NCI-H2227 (cell line): ENCODE data around the gene PLCD3.

Source experiments
- DNase-seq: peaks from one replicate; lab custom pipeline; 2025; ENCODE audit not compliant: unreplicated experiment; lab: John Stamatoyannopoulos, UW

PLCD3 gene

DNA sequence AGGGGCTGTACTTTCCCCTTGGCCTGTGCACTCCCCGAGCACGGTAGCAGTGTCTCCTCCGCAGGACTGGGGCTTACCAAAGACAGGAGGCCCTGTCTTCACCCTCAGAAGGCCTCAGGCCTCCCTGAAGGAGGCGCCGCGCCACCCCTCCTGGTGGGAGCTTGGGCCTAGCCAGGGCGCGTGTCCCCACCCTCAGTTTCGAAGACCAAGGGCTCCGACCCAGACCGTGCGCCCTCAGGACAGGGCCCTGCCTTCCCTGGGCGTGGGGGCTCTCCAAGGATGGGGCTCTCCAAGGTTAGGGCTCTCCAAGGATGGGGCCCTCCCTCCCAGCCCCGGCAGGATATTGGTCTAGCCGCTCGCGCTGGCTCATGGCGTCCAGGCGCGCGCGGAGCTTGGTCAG is 11.8 kb downstream of the PLCD3 start:
- no peak for DNase-seq

DNA sequence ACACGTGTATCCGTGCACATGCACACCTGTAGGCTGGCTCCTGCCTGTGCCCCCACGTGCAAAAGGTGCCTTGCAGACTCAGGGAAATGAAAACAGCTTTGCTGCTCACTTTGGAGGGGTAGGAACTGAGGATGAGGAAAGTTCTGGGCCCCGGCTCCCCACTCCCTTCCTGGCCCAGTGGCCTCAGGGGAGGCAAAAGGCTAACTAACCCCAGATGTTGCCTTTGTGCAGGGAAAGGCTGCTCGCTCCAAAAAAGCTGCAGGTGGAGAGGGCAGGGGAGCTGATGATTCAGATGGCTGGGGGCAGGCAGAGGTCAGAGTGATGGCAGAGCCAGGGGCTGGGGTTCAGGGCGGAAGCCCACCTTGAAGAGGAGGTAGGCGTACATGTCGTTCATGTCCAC is 12.4 kb downstream of the PLCD3 start:
- no peak for DNase-seq

DNA sequence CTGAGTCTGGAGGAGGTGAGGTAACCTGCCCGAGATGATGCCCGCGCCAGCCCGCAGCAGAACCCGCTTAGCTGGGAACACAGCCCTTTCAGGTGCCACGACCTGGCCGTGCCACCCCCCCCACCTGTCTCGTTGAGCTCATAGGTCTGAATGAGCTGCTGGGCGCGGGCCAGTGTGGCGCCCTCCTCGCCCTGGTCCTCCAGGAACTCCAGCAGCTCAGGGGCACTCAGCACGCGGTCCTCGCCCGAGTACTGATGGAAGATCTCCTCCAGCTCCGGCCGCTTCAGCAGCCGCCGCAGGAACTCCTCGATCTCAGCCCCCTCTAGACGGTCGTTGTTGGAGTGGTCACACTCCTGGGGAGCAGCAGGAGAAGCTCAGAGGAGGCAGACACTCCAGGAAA is 13.6 kb downstream of the PLCD3 start:
- no peak for DNase-seq

DNA sequence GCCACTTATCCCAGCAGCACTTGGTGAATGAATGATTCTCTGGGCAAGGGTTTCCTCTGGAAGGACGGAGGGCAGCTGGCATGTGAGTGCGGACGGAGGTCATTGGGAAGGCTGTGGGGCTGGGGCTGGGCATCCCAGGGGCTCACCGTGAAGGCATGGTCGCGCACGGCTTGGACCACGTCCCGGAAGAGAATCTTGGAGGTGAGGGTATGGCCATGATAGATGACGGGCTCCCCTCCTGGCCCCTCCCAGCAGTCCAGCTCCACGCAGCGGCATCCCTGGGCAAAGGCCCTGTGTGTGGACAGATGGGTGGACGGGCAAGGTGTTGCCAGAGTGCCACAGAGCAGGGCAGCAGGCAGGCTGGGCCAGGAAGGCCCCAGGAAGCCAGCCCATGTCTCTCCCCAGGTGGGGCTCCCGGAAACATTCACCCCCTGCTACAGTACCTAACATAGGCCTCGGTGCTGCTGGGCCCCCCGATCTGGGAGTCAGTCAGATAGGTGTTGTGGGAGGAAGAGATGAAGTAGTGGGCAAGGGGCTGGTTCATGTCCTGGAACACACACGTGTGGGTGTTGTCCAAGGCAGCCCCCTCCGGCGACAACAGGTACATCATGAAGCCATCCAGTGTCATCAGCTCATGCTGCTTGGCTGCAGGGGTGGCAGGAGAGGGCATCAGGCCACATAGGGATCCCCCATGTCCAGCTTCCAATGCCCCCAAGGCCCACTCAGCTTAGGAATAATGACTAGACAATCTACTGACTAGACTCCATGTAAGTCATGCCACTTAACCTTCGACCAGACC is 14.3 kb downstream of the PLCD3 start:
- DNase-seq = no peak

DNA sequence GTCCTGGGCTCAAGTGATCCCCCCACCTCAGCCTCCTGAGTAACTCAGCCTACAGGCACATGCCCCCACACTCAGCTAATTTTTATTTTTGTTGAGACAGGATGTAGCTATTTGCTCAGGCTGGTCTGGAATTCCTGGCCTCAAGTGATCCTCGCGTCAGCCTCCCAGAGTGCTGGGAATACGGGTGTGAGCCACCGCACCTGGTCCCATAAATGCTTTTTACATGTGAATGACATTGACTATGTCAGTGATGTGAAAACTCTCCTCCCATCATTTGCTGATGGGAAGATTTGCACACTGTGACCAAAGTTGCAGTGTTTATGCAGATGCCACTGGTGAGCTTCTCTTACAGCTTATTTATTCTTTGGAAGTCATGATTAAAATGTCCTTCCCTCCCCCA is 15.0 kb downstream of the PLCD3 start:
- DNase-seq = no peak

DNA sequence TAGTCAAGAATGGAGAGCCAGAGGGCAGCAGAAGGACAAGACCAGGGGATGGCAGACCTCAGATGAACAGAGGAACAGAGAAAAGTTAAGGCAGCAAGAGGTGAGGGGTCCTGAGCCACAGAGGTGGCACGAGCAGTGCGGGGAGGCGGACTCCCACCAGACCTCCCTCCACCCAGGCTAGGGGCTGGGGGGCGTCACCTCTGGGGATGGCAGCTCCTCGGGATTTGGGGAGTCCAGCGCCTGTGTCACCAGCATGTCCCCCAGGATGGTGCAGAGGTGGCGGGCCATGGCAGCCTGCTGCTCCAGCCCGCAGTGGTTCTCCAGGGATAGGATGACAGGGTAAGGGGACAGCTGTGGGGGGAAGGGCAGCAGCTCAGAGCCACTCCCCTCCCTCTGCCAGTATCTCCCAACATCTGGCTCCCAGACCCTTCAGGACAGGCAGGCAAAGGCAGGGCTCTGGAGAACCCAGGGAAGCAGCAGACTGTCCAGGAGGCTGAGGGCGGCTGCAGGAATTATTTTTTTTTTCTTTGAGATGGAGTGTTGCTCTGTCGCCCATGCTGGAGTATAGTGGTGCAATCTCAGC is 15.8 kb downstream of the PLCD3 start:
- DNase-seq = no peak

DNA sequence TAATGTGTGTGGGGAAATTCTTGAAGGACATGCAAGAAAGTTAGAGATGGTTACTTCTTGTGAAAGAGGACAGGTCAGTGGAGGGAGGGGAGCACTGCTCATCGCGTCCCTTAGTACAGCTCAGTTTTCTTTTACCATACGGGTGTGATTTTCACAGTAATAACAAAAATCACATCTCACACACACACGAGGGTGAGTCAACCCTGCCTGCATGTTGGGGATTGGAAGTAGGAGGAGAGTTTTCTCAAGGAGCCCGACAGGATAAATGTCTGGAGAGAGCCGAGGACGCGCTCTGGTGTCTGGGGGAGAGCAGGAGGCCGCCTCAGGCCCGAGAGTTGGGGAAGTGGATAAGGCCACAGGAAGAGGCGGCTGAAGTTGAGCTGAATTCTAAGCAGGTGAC is 16.4 kb downstream of the PLCD3 start:
- no peak for DNase-seq

DNA sequence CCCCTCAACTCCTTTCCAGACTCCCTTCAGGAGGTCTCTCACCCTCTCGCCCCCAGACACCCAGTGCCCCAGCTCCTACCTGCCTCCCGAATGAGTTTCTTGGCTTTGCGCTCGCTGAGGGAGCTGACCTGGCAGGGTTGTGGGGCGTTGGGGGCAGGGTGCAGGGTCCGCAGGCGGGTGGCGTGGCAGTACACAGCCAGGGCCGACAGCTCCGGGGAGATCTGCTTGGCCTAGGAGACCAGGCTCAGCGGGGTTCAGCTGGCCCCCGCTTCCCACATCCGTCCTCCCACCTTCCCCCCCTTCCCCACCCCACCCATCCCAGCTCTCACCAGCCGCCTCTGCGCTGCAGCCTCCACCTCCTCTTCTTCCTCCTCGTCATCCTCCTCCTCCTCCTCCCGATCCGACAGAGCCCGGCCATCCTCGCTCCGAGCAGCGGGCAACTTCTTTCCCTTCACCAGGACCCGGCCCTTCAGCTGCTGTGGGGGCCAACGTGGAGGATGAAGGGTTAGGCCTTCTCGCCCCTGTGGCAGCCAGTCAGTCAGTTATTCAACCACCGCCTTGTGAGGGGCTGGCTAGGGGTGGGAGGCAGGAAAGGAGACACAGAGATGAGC is 17.2 kb downstream of the PLCD3 start:
- no peak for DNase-seq

DNA sequence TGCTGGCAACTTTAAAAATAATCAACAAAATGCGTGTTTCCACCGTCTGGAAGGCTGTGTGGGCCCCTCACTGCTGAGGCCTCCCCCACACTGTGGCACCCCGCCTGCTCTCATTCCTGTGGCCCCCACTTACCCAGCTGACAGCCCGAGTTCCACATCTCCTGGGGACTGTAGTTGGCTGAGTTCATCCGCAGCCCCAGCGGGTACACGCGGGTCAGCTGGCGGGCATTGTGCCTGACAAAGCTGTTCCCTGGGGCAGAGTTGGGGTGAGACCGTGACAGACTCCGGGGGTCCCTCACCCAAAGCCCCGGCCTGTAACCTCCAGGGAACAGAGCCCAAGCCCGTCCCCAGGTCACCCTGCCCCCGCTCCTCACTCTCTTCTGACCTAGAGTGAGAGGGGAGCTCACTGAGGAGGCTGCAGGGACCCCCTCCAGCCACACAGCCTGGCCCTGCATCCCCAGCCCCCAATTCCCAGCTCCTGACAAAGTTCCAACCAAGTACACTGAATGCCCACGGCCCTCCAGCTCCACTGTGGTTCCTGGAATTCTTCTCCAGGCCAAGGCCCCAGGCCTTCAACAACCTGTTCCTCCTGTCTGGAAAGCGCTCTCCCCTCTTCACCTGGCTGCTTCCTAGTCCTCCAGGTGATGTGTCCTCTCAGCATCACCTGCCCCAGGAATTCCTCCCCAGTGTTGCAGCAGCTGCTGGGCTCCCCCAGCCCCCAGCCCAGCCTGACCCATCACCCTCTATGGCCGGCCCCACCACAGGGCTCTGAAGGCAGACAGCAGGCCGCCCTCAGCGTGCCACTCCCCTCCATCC is 18.0 kb downstream of the PLCD3 start:
- no peak for DNase-seq

DNA sequence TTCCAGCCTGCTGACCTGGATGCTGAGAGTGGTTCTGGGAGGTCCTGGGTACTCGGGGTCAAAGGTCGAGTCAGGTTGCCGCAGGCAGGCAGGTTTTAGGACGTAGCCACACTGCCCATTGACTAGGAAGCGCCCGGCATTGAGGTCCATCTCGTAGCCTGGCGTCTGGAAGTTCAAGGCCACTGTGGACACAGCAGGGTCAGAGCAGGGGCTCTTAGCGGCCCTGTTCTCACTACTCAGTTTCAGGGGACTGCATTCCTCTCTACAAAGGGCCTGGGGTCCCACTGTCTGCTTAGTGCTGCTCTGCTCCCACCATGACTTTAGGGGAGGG is 18.9 kb downstream of the PLCD3 start:
- DNase-seq = no peak

DNA sequence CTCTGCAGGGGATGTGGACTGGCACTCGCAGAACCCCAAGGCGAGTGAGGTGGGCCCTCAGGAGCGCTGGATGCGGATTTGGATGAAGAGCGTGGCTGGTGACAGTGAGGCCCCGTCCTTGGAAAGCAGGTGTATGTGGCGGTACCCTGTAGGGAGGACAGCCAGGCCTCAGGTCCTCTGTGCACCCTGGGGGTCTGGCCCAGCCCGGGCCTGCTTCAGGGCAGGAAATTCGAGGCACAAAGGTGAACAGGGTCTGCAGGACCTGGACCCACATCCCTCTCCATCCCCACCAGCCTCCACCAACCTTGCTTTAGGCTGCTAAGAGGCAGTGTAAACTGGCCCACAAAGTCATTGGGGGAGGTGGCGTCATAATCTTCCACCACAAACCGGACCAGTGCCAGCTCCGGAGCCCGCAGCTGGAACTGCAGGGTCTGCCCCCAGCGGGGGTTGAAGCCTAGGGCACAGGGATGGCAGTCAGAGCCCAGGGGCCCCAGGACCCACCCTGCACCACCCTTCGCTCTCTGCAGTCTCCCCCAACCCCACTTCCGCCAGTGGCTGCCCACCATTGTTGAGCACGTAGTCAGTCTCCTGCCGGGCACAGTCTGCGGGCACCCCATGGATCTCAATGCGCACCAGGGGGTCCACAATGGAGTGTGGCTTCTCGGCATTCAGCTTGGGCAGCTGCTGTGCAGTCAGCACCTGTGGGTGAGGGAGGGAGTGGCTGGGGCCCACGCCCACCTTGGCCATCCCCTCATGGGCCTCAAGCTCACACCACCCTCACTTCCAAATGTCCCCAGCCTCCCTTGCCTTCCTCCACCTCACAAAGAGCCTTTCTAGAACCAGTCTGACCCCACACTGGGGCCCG is 19.5 kb downstream of the PLCD3 start:
- DNase-seq = no peak

DNA sequence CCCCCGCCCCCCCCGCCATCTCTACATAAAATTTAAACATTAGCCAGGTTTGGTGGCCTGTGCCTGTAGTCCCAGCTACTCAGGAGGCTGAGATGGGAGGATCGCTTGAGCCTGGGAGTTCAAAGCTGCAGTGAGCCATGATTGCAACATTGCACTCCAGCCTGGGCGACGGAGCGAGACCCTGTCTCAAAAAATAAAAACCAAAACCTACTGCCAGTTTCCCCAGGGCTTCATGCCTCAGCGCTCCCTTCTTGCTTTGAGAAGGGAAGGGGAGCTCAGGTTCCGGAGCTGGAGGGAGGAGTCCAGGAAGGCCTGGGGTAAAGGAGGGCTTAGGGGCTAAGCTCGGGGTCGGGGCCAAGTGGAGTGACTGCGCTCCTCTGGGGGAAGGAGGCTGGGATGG is 20.5 kb downstream of the PLCD3 start:
- DNase-seq = no peak

DNA sequence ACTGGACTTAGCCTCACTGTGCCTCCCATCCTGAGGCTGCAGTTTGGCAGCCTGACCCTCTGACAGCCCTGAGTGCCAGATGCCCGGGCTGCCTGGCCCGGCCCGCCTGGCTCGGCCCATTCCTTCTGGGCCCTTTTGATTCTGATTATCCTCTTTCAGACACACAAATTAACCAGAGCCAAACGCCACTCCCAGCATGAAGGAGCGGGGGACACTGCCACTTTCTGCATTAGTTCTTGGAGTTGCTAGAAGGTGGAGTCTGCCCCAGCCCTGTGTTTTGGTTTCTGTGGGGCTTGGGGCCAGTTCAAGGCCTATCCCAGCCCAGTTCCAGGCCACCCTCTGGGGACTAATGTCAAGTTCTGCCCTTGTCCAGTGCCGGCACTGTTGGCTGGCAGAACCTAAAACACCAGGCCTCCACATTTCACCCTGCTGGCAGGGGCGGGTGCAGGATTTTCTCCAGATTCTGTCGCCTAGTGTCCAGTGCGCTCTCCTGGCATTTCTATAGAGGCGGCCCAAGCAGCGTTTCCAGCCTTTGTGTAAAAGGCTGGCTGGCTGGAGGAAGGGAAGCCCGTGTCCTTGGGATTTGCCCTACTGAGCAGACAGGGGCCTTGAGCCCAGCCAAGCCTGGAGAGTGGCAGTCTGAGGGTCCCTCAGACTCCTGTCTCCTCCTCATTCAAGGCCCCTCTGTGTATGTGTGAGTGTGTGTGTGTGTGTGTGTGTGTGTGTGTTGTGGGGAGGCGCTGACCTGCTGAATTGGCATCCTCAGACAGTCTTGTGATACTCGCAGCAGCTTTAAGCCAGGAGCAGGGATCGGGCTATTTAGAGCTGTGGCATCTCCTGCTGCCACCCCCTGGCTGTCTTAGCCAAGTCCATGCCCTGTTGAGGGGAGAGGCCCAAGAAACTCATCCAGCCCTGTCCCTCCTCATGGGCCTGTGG is 21.4 kb downstream of the PLCD3 start:
- peak; percentile 32 for DNase-seq

DNA sequence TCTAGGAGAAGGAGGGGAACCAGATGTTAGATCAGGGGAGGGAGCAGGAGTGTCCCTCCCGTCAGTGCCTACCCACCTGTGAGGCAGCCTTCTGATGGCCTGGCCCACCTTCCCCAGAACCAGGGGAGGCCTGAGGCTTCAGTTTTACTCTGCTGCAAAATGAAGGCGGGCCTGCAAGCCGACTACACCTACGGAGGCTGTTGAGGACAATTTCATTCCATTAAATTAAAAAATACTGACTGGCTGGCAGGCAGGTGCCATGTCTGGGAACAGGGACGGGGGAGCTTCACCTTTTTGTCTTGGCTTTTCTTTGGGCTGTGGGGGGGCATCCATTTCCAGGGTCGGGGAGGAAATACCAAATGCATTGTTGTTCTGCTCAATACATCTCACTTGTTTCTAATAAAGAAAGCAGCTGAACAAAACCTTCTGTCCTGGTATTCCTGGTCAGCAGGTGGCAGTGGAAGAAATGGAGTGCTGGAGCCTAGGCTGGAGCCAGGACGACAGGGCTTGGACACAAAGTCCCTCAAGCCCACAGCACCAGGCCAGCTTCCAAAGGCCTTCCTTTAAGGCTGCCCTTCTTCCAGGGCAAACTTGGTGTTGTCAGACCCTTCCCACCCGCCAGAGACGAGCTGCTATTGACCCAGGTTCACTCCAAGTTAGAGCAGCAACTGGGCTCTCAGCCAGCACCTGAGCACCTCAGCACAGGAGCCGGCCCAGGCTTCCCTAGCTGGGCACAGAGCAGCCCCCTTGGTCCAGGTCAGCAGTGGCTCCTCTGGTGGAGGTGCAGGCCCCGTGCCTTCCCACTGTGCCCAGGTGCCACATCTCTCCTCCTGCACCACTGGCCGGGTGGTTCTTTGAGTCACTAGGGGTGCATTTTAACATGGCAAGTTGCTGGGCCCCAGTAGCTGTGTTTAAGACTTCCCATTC is 23.5 kb downstream of the PLCD3 start:
- DNase-seq = no peak

DNA sequence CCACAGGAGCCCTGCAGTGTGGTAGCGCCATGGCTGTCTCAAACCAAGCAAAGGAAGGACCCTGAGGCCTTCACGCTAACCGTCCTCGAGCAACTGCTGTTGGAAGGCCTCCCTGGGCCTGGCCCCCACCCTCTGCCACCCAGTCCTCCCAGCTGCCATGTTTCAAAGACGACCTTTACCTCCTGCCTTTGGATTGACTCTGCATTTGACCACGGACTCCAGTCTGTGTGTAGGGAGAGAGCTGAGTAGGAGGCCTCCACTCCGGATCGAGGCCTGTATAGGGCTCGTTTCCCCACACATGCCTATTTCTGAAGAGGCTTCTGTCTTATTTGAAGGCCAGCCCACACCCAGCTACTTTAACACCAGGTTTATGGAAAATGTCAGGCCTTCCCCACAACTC is 24.3 kb downstream of the PLCD3 start:
- no peak for DNase-seq

DNA sequence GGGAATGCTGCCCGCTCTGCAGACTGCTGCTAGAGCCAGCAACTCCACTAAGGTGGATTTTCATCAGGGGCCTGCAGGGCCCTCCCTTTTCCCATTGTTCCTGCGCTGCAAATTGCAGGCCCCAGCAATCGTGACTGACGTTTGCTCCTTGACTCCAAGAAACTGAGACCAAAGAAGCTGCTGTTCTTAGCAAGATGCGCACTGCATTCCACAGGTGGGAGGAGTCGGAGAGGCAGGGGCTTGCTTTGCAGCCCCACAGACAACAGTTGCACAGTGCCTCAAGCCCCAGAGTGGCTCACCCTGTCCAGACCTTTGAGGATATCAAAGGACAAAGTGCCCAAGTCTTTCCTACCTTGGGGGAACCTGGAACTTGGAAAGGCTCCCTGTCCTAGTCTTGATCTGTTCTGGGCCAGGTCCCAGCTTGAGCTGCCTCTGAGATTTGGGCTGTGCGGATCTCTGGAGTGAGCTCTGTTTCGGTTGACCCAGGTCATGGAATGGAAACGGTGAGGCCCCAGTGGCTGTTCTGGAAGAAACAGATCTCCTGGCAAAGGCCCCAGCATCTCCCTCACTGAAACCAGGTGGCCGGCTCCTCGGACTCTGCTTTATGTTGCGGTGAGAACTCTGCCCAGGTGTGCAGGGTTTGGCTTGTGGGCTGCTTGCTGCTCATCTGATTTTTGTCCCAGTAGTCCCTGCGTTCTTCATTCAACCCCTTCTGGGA is 24.9 kb downstream of the PLCD3 start:
- DNase-seq = peak; percentile 28

DNA sequence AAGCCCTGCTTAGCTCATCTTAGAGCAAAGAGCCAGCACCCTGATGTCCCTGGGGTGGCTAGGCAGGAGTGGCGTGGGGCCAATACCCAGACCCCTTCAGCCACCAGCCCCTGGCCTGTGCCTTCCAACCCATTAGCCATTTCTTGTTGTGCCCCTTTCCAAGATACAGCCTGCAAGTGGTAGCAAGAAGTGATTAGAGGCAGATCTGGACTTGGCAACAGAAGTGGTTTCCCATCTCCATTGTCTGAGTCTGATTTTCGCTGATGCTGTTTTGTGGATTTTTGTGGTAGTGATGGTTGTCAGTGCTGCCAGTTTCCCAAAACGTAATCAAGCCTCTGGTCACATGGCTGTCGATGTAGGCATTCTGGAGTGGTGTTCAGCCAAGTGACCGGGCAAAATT is 25.7 kb downstream of the PLCD3 start:
- DNase-seq = no peak

DNA sequence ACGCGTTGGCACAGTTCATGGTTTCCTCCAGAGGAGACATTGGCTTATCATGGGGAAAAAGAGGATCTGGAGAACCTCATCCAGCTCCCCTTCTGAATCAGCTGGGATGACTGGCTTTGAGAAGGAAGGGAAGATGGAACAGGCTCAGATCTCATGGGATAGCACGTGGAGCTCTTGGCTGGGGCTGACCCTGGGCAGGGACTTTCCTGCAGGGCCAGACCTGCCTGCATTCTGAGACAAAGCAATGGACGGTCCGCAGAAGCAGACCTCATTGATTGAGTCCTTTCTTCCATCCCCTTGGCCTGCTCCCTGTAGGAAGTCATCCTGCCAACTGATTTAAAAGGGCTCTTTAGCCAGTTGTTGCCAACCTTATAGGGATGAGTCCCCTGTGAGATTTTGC is 26.2 kb downstream of the PLCD3 start:
- DNase-seq = no peak
